OCI-LY3 (cell line): ENCODE measurements around the gene ERC1.

Experiments used
- H2AFZ ChIP-seq: fragments of 200-600, 300-600 bp; shearing (Covaris generic); 2 replicates; pipeline ENCODE4 v1.6.0; 2014; ENCODE audit warnings: antibody characterized with exemption, low read depth, low read length
- H3K27ac ChIP-seq: fragments of 200-600, 300-600 bp; sonication (generic); 2 replicates; pipeline ENCODE4 v1.5.1; 2014; ENCODE audit warnings: mild to moderate bottlenecking, low read length, moderate library complexity, mixed read lengths
- H3K27me3 ChIP-seq: fragments of 200-600, 300-600 bp; sonication (generic); 2 replicates; pipeline ENCODE4 v1.6.1; 2014; ENCODE audit warnings: low read depth, low read length, mixed read lengths
- H3K36me3 ChIP-seq: fragments of 200-600, 300-600 bp; sonication (generic); replicated peaks from 2 replicates; pipeline ENCODE3; 2014; ENCODE audit warnings: low read depth, low read length, mixed read lengths
- H3K4me1 ChIP-seq: fragments of 300-600, 200-600 bp; sonication (generic); 2 replicates; pipeline ENCODE4 v1.6.1; 2014; ENCODE audit warnings: low read length, mixed read lengths
- H3K4me2 ChIP-seq: fragments of 200-600, 300-600 bp; sonication (generic); 2 replicates; pipeline ENCODE4 v1.6.1; 2014; ENCODE audit warnings: low read length, mixed read lengths
- H3K4me3 ChIP-seq: fragments of 300-600, 200-600 bp; sonication (generic); 2 replicates; pipeline ENCODE4 v1.5.1; 2014; ENCODE audit warnings: antibody characterized with exemption, mild to moderate bottlenecking, low read length, moderate library complexity
- H3K79me2 ChIP-seq: fragments of 300-600, 200-600 bp; shearing (Covaris generic); 2 replicates; pipeline ENCODE4 v1.6.1; 2014; ENCODE audit warnings: mild to moderate bottlenecking, low read length, mixed read lengths
- H3K9ac ChIP-seq: fragments of 300-600, 200-600 bp; shearing (Covaris generic); 2 replicates; pipeline ENCODE4 v1.6.0; 2014; ENCODE audit warnings: mild to moderate bottlenecking, low read length, moderate library complexity
- H3K9me3 ChIP-seq: fragments of 200-600, 300-600 bp; shearing (Covaris generic); 2 replicates; pipeline ENCODE4 v1.6.1; 2014; ENCODE audit warnings: low read length, mixed read lengths; ENCODE audit not compliant: insufficient read depth
- H4K20me1 ChIP-seq: fragments of 200-600, 300-600 bp; sonication (generic); 2 replicates; pipeline ENCODE4 v1.6.1; 2016; ENCODE audit warnings: low read length, mixed read lengths; ENCODE audit not compliant: insufficient read depth
- CTCF ChIP-seq: fragments of 200-600, 300-600 bp; sonication (generic); IDR thresholded peaks from 2 replicates; pipeline ENCODE4 v1.5.1; 2014; ENCODE audit warnings: antibody characterized with exemption, low read length, low read depth
- EZH2phosphoT487 ChIP-seq: fragments of 200-600 bp; shearing (Covaris generic); IDR thresholded peaks from 2 replicates; pipeline ENCODE4 v1.6.1; 2018; ENCODE audit warnings: antibody characterized with exemption, mixed run types, low read depth

The ERC1 gene

DNA sequence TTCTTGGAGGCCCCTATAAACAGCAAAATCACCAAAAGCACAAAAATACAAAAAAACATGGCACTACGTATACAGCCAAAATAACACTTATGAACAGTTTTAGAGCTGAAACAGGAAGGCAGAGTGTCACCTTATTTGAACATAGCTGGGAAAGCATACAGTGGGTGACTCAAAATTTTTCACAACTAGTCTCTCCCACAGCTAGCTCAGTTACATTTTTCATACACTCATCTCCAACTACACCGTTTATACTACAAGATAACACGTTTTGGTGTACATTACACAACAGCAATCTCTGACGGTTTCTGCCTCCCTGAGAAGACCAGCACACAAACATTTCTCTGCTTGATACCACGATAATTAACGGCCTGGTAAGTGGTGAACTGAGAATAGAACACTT is 44.4 kb upstream of the ERC1 start:
- Histone ChIP-seq H3K79me2 (peaks cover 47% of the 10 kb centered on the region), H3K4me3 (no peak overlapping the region), H3K27ac (no peak overlapping the region), H3K36me3 (peaks cover 4% of the 10 kb centered on the region), H3K27me3 (no peaks in the 10 kb centered on the region), H2AFZ (no peak overlapping the region), H3K4me2 (no peak overlapping the region), H4K20me1 (no peaks in the 10 kb centered on the region), H3K9me3 (no peaks in the 10 kb centered on the region), H3K4me1 (peaks cover 9% of the 10 kb centered on the region), H3K9ac (no peak overlapping the region)
- TF ChIP-seq CTCF (no peak), EZH2phosphoT487 (no peak)

- TF ChIP-seq EZH2phosphoT487 (no peak), CTCF (no peak)
- H3K36me3 ChIP-seq: no peaks in the 10 kb centered on the region
- peaks cover 45% of the 10 kb centered on the region for H3K79me2 ChIP-seq
- no peaks in the 10 kb centered on the region for H3K9me3 ChIP-seq
- peaks cover 9% of the 10 kb centered on the region for H3K4me1 ChIP-seq
- H3K4me3 ChIP-seq: peak overlapping the region; percentile 96
- peak overlapping the region; percentile 95; the same call in 1 of the 2 replicates for H3K9ac ChIP-seq
- H3K27ac ChIP-seq: no peak overlapping the region
- H4K20me1 ChIP-seq: no peaks in the 10 kb centered on the region
- no peak overlapping the region for H2AFZ ChIP-seq
- no peaks in the 10 kb centered on the region for H3K27me3 ChIP-seq
- peak overlapping the region; percentile 74 for H3K4me2 ChIP-seq
Observed at GRCh38 chr12:948238-948637, 42.8 kb upstream of the ERC1 start.

DNA sequence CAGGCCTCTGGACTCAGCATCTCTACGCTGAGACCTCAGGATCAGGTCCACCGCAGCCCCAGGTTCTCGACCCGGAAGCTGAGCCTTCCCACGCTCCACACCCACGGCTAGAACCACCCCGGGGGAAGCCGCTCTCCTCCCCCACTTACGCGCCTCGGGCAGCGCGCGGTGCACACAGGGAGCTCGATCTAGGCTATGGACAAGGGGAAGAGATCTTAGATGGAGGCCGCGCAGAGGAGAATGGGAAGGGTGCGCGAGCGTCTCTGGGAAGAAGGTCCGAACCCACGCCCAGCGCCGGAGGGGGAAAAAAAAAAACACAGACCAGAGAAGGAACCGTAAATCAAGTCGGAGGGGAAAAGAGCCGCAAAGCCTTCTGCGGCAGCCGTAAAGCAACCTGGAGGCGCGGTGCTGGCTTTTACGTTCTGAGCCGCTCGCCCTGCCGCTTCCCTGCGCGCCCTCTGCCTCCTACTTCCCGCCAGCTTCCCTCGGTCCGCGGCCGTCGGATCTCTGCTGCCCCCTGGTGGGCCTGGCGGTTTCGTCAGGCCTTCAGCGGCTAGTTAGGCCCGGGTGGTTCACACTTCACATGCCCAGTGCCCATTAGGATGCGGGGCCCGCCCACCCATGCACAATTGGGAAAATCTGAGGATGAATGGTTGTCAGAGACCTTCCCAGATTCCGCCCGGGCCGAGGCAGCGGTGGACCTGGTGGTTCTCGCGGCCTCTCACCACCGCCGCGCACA is 41.4 kb upstream of the ERC1 start, which contains the start of gene RAD52:
Gene RAD52, minus strand, starts transcription at position 242 of the 739 bp plus-strand sequence. CDS start 16,636 bp downstream, outside the sequence.
- H3K4me1 ChIP-seq: peaks cover 9% of the 10 kb centered on the region
- H3K9ac ChIP-seq: peak within 1 kb of the TSS; percentile 95
- H3K27ac ChIP-seq: peak within 1 kb of the TSS; percentile 87
- H3K36me3 ChIP-seq: no peaks in the 10 kb centered on the region
- TF ChIP-seq EZH2phosphoT487: no peak
- peak; percentile 92 for TF ChIP-seq CTCF
- H3K79me2 ChIP-seq: peaks cover 41% of the 10 kb centered on the region
- no peaks in the 10 kb centered on the region for H3K27me3 ChIP-seq
- peak within 1 kb of the TSS; percentile 74 for H3K4me2 ChIP-seq
- peak within 1 kb of the TSS; percentile 97 for H2AFZ ChIP-seq
- H3K4me3 ChIP-seq: peak within 1 kb of the TSS; percentile 96
- no peaks in the 10 kb centered on the region for H3K9me3 ChIP-seq
- no peaks in the 10 kb centered on the region for H4K20me1 ChIP-seq

DNA sequence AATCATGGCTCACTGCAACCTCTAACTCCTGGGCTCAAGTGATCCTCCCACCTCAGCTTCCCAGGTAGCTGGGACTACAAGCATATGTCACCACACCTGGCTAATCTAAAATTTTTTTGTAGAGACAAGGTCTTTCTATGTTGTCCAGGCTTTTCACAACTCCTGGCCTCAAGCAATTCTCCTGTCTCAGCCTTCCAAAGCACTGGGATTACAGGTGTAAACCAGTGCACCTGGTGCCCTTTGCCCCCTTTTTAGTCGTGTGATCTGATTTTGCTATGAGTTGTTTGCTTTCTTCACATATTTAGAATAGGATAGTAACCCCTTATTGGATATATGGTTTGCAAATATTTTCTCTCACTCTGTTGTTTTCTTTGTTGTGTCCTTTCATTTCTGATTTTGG is 39.8 kb upstream of the ERC1 start:
- TF ChIP-seq EZH2phosphoT487: no peak
- TF ChIP-seq CTCF: no peak
- H3K4me2 ChIP-seq: no peak overlapping the region
- no peaks in the 10 kb centered on the region for H3K27me3 ChIP-seq
- H3K27ac ChIP-seq: no peak overlapping the region
- no peak overlapping the region for H3K9ac ChIP-seq
- H3K4me3 ChIP-seq: no peak overlapping the region
- no peaks in the 10 kb centered on the region for H4K20me1 ChIP-seq
- H2AFZ ChIP-seq: no peak overlapping the region
- peaks cover 31% of the 10 kb centered on the region for H3K79me2 ChIP-seq
- no peaks in the 10 kb centered on the region for H3K9me3 ChIP-seq
- H3K36me3 ChIP-seq: no peaks in the 10 kb centered on the region
- H3K4me1 ChIP-seq: peaks cover 9% of the 10 kb centered on the region
